GM19238 (cell line): Measurements from ENCODE around the gene EXD1.

ENCODE experiments used
- DNase-seq: peaks from one replicate; pipeline ENCODE4 v3.0.0; 2011; ENCODE audit warnings: low spot score; ENCODE audit not compliant: insufficient read length

The EXD1 gene

DNA sequence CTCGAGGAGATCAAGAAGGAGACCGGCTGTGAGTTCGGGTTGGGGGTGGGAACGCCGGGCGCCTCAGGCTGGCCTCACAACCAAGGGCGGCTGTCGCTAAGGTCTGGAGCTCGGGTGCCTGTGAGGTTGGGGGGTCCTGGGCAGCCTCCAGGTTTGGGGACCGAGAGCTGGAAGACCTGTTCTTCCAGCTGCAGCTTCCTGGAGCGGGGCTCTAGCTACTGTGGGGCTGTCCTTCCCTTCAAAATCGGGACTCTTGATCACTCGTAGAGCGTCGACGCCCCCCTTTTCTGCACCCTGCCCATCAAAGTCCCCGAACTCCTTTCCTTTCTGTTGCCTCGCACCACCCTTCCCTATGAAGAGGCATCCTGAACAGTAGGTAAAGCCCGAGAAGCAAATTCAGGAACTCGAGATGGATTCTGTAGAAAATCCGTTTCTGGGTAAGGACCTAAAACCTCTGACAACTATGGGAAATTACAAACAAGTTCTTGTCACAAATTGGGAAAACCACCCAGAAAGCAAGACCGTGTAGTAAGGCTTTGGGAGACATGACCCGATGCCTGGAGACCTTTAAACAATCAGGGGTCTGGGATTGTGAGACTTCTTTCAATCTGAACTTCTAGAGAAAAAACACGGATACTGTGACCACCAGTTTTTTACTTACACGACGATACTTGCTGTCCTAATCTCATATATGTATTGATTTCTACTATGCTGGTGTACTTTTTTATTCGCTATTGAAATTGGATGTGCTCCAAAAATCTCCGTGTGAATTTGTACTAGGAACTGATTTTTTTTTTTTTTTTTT is 1.1 kb upstream of the EXD1 start:
- DNase-seq = no peak

- no peak for DNase-seq
Measured at GRCh38 chr15:41230345-41230649, 260 bp downstream of the EXD1 start.

- DNase-seq = no peak
Measured at GRCh38 chr15:41219381-41219780, 11.2 kb downstream of the EXD1 start.

GRCh38 chr15:41218851-41219250 is 11.7 kb downstream of the EXD1 start:
- no peak for DNase-seq

DNA sequence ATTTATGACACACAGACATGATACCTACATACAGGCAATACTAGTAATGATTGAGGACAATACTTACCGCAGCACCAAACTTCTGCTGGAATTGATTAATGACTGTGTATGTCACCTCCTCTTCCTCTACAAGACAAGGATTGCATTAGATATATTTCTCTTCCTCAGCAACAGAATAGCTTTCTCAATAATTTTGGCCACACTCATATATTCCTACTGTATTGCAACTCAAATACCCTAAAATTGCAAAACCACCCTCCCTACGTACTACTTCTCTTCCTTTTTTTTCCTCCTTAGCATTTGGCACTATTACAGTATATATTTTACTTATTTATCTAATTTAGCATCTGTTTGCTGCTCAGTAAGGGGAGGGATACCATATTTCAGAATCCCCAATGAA is 14.8 kb downstream of the EXD1 start:
- DNase-seq = no peak

GRCh38 chr15:41207687-41208448 is 22.7 kb downstream of the EXD1 start:
- no peak for DNase-seq

DNA sequence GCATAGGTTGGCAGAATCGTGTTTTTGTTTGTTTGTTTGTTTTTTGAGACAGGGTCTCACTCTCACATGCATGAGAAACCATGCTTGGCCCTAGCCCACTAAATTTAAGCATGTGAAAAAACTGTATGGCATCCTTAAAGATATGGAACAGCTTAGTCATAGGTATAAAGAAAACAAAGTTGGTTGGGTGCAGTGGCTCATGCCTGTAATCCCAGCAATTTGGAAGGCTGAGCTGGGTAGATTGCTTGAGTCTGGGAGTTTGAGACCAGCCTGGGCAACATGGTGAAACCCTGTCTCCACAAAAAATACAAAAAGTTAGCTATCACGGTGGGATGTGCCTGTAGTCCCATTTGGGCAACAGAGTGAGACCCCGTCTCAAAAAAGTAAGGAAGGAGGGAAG is 25.2 kb downstream of the EXD1 start:
- DNase-seq = no peak

DNA sequence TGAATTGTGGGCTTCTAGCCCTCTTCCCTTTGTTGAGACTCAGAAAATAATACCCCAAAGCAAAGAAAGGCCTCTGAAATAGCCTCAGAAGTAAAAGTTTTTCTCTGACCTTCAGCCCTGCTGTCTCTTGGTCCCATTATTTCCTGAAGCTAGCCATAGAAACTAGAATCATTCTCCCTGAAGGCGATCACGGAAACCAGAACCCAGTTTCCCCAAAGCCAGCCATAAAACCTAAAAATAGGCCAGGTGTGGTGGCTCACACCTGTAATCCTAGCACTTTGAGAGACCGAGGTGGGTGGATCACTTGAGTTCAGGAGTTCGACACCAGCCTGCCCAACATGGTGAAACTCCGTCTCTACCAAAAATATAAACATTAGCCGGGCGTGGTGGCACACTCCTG is 27.2 kb downstream of the EXD1 start:
- no peak for DNase-seq

GRCh38 chr15:41199470-41199869 is 31.1 kb downstream of the EXD1 start:
- DNase-seq = no peak

- no peak for DNase-seq
Measured at GRCh38 chr15:41194444-41194843, 36.1 kb downstream of the EXD1 start.

- DNase-seq = no peak
Measured at GRCh38 chr15:41183581-41183980, 47.0 kb downstream of the EXD1 start.

DNA sequence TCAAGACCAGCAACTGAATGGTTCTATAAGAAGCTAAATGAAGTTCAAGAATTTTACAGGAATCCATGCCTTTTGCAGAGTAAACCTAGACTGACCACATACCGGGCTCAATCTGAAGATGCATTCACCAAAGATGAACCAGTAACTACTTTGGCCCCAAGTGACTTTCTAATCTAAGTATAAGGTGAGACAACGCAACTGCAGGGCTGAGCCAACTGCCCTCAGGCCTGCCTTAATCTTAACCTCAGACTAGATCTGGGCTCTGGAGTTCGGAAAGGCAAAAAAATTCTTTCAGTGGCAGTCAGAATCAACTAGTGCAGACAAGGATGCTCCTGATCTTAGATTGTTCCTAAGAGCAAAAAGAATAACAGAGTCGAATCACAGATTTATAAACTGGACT is 48.3 kb downstream of the EXD1 start:
- DNase-seq = no peak

DNA sequence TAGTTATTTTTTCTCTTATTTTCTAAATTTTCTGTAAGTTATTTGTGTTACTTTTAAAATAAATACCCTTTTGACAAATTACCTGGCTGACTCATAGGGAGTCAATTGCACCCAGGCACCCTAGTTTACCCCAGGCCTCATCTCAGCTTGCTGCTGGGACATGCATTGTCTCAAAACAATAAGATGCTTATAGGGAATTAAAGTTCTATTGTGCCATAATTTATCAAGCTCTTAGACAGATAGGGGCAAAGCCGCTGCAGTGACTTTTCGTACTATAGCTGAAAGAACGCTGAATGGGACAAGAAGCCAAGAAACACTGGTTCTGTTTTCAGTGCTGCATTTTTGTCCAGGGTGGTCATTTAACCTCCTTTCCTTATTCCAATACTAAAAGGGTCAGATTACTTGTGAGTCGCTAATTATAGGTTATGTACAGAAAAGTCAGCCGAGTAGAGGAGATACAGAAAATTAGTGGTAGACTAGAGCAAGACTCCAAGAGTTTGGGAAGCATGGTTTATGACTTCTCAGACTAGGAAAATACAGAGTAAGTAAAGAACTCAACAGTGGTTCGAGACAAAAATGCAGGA is 50.3 kb downstream of the EXD1 start:
- DNase-seq = no peak

GRCh38 chr15:41169781-41170180 is 60.8 kb downstream of the EXD1 start:
- no peak for DNase-seq

- no peak for DNase-seq
Measured at GRCh38 chr15:41169086-41169485, 61.5 kb downstream of the EXD1 start.

DNA sequence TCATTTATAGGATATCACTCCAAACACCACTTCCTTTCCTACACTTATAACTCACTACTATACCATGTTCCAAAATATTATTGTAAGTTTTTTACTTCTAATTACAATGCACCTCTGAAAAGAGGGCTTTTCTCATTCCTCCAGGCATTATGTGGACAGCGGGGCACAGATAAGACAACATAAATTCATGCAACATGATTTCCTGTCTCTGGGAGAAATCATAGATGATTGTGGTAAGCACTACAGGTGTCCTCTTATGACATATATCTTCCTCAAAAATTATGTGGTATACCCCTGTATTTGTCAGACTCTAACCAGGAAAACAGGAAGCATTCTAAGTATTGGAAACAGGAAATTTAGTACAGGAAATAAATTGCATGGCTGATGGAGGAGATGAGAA is 68.8 kb downstream of the EXD1 start:
- no peak for DNase-seq

- no peak for DNase-seq
Measured at GRCh38 chr15:41161336-41161735, 69.2 kb downstream of the EXD1 start.

DNA sequence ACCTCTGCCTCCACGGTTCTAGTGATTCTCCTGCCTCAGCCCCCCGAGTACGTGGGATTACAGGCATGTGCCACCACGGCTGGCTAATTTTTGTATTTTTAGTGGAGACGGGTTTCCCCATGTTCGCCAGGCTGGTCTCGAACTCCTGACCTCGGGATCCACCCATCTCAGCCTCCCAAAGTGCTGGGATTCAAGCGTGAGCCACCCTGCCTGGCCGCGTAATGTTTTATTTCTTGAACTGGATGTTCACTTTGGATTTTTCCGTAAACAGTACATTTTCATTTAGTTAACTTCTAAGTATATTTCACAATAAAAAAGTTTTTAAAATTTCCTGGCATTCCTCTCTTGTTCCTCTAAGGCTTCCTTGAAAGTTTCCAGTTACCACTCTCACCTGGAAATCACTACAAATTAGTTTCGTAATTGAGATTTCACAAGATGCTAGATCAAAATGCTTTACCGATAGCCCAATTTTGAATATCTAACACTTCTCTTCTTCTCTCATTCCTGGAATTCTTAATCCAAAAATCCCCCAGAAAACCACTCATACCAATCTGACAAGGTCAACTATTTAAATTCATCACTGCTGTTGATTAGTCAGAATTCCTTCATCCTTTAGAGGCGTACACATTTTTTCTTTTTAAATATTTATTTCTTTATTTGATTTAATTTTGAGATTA is 69.8 kb downstream of the EXD1 start:
- no peak for DNase-seq

- DNase-seq = no peak
Measured at GRCh38 chr15:41154412-41154811, 76.1 kb downstream of the EXD1 start.

DNA sequence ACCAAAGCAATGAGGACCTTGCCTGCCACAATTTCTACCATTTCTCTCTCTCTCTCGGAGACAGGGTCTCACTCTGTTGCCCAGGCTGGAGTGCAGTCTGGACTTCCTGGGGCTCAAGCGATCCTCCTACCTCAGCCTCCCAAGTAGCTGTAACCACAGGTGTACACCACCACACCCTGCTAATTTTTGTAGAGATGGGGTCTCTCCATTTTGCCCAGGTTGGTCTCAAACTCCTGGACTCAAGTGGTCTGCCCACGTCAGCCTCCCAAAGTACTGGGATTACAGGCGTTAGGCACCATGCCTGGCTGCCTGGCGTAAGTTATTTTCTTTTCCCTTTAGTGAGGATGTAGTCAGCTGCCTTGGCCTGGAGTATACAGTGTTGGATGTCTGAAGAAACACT is 76.8 kb downstream of the EXD1 start:
- no peak for DNase-seq

GRCh38 chr15:41151451-41152005 is 79.0 kb downstream of the EXD1 start:
- DNase-seq = no peak

DNA sequence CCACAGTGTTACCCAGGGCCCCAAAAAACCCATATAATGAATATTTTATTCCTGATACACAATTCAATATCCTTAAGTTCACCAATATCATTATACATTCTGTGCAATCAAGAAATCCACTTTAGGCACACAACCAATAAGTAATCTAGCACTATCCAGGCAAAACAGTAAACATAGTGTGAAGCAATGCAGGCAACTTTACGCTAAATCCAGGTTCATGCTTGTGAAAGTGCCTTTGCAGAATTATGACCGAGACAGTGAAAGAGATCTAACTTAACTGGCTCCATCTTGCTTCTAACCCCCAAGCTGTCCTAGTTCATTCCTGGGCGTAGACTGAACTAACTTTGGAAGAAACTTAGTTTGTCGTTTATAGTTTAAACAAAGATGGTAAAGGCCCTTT is 80.3 kb downstream of the EXD1 start:
- DNase-seq = no peak
